GM23248 (cell line): ENCODE data around the gene TENM3.

Experiments used
- EZH2 ChIP-seq: fragments of 200-600 bp; sonication (generic); IDR thresholded peaks from 2 replicates; pipeline ENCODE4 v1.6.1; 2018; ENCODE audit warnings: antibody characterized with exemption, mild to moderate bottlenecking; ENCODE audit not compliant: insufficient read depth, poor library complexity, severe bottlenecking
- EZH2phosphoT487 ChIP-seq: fragments of 200-600 bp; sonication (generic); IDR thresholded peaks from 2 replicates; pipeline ENCODE4 v1.6.1; 2018; ENCODE audit warnings: antibody characterized with exemption, moderate library complexity, mild to moderate bottlenecking, low read depth; ENCODE audit not compliant: insufficient read depth

- TF ChIP-seq EZH2 (no peak), EZH2phosphoT487 (no peak)
These were observed 151.0 kb downstream of the TENM3 start for GRCh38 chr4:182394181-182394580.
